ENCODE data around the gene MYO1D.
"Not testable (repeated sequence)": the region's sequence is repeated elsewhere in the genome, so short reads cannot be mapped to it uniquely, and the experiment has no call there.

Gene MYO1D

GRCh38 chr17:32731556-32732295 lies 145.2 kb downstream of the MYO1D start:
- no peak for DNase-seq (ENCODE audit: low read depth)

- no peak for DNase-seq (ENCODE audit: low read depth)
These were observed 149.2 kb downstream of the MYO1D start for GRCh38 chr17:32727681-32728080.

- DNase-seq (ENCODE audit: low read depth) = no peak
These were observed 151.2 kb downstream of the MYO1D start for GRCh38 chr17:32725697-32726096.

DNA sequence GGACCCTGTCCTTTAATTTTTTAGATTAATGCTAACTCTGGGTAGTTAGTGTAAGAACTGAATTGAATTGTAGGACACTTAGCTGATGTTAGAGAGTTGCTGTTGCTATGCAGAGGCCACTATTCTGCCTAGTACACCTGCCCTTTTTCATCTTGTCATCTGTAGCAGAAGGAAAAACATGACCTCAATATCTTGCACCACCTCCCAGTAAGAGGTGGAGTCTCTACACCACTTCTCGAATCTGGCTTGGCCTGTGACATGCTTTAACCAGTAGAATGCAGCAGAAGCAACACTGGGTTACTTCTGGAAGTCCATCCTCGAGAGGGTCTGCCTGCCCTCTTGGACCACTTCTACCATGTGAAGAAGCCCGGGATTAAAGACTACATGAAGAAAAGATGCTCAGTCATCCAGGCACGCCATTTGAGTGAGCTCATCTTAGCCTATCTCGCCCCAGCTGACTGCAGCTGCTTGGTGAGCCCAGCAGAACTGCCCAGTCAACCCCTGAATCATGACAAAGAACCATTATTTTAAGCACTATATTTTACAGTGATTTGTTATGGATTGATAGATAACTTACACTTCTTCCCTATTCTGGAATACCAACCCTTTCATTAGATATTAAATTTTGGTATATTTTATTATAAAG lies 153.5 kb downstream of the MYO1D start:
- no peak for DNase-seq (ENCODE audit: low read depth)

DNA sequence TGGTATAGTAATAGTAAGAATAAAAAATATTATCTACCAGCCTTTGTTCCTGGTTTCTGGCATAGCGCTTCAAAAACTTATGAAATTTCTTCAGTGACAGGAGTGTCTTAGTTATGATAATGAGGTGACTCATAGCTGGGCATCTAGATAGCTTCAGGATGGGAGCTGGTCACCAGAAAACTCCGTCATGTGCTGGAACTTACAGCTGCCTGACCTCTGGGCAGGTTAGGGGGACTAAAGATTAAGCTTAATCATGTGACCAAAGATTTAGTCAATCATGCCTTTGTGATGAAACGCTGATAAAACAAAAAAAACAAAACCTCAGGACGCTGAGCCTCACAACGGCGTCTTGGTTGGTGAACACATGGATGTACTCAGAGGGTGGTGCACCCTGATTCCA lies 154.2 kb downstream of the MYO1D start:
- DNase-seq (ENCODE audit: low read depth) = no peak

DNA sequence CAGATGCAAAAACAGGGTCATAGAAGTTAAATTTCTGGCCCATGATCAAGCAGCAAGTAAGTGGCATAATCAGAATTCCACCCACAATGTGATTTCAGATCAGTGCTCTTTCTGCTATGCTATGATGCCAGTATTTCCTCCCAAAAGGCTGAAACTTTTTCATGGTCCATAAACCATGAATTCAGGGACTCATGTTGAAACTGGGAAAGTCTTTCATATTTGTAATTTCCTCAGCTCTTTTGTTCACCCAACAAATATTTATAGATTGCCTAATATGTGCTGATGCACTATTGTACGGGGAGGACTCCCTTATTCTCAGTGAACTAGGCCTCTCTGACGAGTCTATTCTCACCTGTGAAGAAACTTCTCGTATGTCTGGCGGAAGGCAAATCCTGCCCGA lies 156.3 kb downstream of the MYO1D start:
- no peak for DNase-seq (ENCODE audit: low read depth)

GRCh38 chr17:32719689-32720088 lies 157.2 kb downstream of the MYO1D start:
- no peak for DNase-seq (ENCODE audit: low read depth)

- not testable (repeated sequence) for DNase-seq (ENCODE audit: low read depth)
These were observed 162.0 kb downstream of the MYO1D start for GRCh38 chr17:32714922-32715321.

- DNase-seq (ENCODE audit: low read depth) = not testable (repeated sequence)
These were observed 162.7 kb downstream of the MYO1D start for GRCh38 chr17:32714206-32714605.

- no peak for DNase-seq (ENCODE audit: low read depth)
These were observed 163.8 kb downstream of the MYO1D start for GRCh38 chr17:32713081-32713480.

- DNase-seq (ENCODE audit: low read depth) = no peak
These were observed 167.4 kb downstream of the MYO1D start for GRCh38 chr17:32709562-32709961.

DNA sequence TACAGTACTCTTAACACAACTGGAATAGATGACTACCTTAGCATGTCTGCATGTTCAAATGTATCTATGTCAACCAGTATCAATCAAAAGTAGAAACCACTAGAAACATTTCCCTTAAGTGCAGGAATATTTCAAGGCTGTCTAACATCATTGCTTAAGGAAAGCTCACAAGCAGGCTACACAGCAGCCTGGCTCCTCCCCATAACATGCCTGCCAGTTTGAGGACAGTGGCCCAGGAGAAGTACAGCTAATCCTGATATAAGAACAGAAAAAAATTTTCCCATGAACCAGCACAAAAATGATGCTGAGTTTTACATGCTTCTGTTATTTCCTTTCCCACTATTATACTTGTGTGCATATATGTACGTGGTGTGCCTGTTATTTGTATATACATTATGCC lies 175.1 kb downstream of the MYO1D start:
- no peak for DNase-seq (ENCODE audit: low read depth)

- no peak for DNase-seq (ENCODE audit: low read depth)
These were observed 177.7 kb downstream of the MYO1D start for GRCh38 chr17:32699247-32699646.

DNA sequence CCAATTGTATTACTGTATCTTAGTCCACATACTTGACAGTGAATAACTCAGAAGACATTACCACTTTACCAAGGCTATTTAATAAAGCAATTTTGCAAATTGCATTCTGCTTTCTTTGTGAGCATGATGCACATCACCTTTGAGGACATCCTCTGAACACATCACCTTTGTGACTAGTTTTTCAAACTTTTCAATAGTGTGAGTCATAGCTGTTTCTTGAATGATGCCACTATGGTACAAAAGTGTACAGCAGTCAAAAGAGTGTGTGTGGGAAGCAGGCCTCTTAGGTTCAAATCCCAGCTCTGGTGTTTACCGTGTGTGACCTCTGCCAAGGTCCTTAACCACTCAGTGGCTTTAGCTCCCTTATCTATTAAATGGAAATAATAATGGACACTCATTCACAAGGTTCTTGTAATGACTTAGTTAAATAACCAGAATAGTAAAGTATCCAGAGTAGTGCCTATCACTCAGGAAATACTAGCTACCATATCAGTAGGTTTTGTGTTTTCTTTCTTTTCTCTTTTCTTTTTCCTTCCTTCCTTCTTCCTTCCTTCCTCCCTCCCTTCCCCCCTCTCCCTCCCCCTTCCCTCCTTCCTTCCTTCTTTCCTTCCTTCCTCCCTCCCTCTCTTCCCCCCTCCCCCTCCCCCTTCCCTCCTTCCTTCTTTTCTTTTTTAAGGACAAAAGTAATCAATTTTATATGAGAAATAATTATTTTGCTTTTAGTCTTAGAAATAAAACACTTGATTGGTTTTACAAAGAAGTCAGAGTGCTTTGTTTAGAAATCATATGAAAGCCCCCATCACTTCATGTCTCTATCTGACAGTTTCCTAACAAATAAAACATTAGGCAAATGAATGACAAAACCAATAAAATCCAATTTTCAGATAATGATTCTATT lies 178.9 kb downstream of the MYO1D start:
- no peak for DNase-seq (ENCODE audit: low read depth)

DNA sequence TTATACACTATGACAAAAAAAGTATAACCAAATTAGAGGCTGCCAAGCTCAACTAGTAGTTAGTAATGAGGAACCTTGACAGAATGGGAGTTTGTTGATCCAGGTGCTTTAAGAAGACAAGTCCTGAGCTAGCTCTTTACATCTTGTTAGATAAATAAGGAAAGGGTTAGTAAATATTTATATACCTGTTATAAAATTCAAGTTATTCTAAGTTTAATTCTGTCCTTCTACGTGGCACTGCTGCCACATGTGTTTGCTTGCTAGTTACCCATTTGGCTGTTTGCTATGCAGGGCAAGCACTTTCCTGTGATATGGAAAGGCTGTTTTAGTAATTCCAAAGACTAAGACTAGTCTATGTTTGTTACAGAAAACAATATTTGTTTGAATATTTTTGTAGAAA lies 180.5 kb downstream of the MYO1D start:
- no peak for DNase-seq (ENCODE audit: low read depth)

DNA sequence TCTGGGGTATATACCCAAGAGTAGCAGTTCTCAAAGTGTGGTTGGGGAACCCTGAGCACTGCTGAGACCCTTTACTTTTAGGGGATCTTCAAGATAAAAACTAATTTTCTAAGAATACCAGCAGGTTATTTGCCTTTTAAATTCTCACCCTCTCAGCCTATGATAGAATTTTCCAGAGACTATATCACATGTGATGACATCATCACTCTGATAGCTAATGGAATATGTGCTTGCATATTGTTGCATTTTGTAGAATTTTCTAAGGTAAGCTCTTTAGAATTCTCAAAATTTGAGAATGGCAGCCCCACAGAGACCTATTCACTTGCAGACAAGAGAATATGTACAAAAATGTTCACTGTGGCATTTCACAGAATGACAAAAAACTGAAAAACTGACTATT lies 181.1 kb downstream of the MYO1D start:
- DNase-seq (ENCODE audit: low read depth) = no peak

DNA sequence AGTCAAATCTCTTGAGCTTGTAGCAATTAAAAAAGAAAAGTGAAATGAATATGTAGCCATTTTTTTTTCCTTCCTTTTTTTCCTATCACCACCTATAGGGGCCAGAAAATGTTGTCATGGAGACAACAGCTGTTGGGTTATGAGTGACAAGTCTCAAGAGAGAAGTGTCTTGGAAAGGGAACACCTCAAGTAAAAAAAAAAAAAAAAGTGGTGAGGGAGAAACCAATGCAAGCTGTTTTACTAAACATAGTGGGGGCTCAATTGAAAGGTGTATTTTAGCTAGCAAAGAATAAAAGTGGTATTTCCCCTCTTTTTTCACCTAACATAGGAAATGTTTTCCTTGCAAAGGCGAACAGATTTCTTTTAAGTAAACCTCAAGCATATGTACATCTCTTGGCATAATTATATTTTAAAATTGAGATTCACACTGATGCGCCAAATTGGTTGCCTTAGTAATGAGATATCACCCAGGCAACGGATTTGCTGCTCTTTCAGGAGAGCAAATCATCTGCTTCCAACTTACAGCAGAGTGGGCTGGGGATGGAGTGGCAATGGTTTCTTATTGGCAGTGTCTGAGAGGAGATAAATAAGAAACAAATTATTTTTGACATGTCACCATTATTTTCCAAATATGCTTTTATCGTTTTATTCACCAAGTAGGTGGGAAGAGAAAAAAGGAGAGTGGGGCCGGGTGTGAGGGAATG lies 183.6 kb downstream of the MYO1D start:
- DNase-seq (ENCODE audit: low read depth) = no peak

GRCh38 chr17:32692179-32692578 lies 184.7 kb downstream of the MYO1D start:
- no peak for DNase-seq (ENCODE audit: low read depth)

DNA sequence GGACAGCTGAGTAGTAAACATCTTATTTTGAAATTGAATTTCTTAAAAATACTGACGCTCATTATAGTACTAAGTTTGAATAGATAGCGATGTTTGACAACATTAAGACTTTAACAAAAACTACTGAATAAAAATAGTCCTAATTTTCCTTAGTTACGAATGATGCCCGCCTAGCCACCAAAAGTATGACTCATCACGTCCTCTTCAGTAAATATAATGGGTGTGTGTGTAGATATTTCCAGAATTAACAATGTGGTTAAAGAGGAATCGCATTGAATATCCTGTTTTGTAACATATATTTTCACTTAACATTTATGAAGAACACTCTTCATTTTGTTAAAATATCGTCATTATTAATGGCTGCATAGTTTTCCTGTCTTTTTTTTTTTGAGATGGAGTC lies 187.6 kb downstream of the MYO1D start:
- no peak for DNase-seq (ENCODE audit: low read depth)

GRCh38 chr17:32688221-32688620 lies 188.7 kb downstream of the MYO1D start:
- DNase-seq (ENCODE audit: low read depth) = no peak

GRCh38 chr17:32684087-32684958 lies 192.6 kb downstream of the MYO1D start:
- no peak for DNase-seq (ENCODE audit: low read depth)
